Activated B cell treated with CpG ODN at 0.5 μM for 24 hours (primary cell): ENCODE data around the gene ZNF462. TPM values are rescaled to one million over a fixed set of nuclear protein-coding genes. Genes with fewer than 3 reads are reported as not detected.

Experiments used
- ATAC-seq: fragments of 200-7000 bp; cut with Tn5 transposase; one replicate; pipeline ENCODE4 v1.10.0; 2021; ENCODE audit warnings: low read depth, mild to moderate bottlenecking, moderate library complexity
- CTCF ChIA-PET: fragments of 350-600 bp; sonication (Branson Sonifier 250); formaldehyde crosslinking; loops from one replicate; lab custom pipeline; 2021; ENCODE audit warnings: antibody characterized with exemption; lab: Charles Lee
- POLR2A ChIA-PET: fragments of 350-600 bp; sonication (Branson Sonifier 250); formaldehyde crosslinking; loops from one replicate; lab custom pipeline; 2021; ENCODE audit warnings: antibody characterized with exemption; lab: Charles Lee
- DNase-seq: peaks from one replicate; pipeline ENCODE4 v3.0.0; 2022
- H3K27ac Mint-ChIP-seq: one replicate; pipeline ENCODE4 v1.8.0; 2020; ENCODE audit warnings: mixed read lengths
- H3K27me3 Mint-ChIP-seq: one replicate; pipeline ENCODE4 v1.8.0; 2021; ENCODE audit warnings: mixed read lengths
- H3K36me3 Mint-ChIP-seq: one replicate; pipeline ENCODE4 v1.8.0; 2021; ENCODE audit warnings: low read depth, mixed read lengths
- H3K4me1 Mint-ChIP-seq: one replicate; pipeline ENCODE4 v1.8.0; 2021; ENCODE audit warnings: mixed read lengths
- H3K4me3 Mint-ChIP-seq: one replicate; pipeline ENCODE4 v1.8.0; 2020; ENCODE audit warnings: mild to moderate bottlenecking, mixed read lengths
- H3K9me3 Mint-ChIP-seq: one replicate; pipeline ENCODE4 v1.8.0; 2020; ENCODE audit warnings: mixed read lengths
- CTCF ChIP-seq: fragments of 200-600 bp; IDR thresholded peaks from one replicate; pipeline ENCODE4 v1.8.0; 2022; ENCODE audit warnings: antibody characterized with exemption, mild to moderate bottlenecking
- intact Hi-C: fragments of 100-400 bp; cut with micrococcal nuclease; formaldehyde crosslinking; loops from one replicate; pipeline ENCODE4 v1.15.1; 2024
- total RNA-seq: library from RNA; stranded (reverse); gene quantifications from 2 replicates; pipeline ENCODE4 v1.2.3, GENCODE V29; 2022

The ZNF462 gene
- total RNA-seq = not detected in 2 replicates

- Mint-ChIP-seq H3K27ac (no peak within 1 kb of the TSS), H3K4me1 (peaks cover 42% of the 10 kb centered on the region), H3K4me3 (peak within 1 kb of the TSS; percentile 71), H3K27me3 (peaks cover 62% of the 10 kb centered on the region), H3K36me3 (no peaks in the 10 kb centered on the region), H3K9me3 (no peaks in the 10 kb centered on the region)
- ChIA-PET POLR2A (no interaction called here), CTCF (no interaction called here)
- TF ChIP-seq CTCF = no peak
- intact Hi-C loops = no loop called here
- DNase-seq (no peak), ATAC-seq (no peak)
Measured at GRCh38 chr9:106862821-106863720, at the start of gene ZNF462. ZNF462 (plus strand) TSS chr9:106863166; CDS start chr9:106923384, 60,218 bp downstream.

GRCh38 chr9:106816524-106816923, 46.4 kb upstream of the ZNF462 start:
- ATAC-seq (no peak), DNase-seq (no peak)
- TF ChIP-seq CTCF = no peak
- Mint-ChIP-seq H3K4me3 (no peak overlapping the region), H3K36me3 (no peaks in the 10 kb centered on the region), H3K9me3 (peaks cover 8% of the 10 kb centered on the region), H3K4me1 (no peaks in the 10 kb centered on the region), H3K27ac (no peak overlapping the region), H3K27me3 (no peaks in the 10 kb centered on the region)
- CTCF ChIA-PET = no interaction called here
- intact Hi-C loops = no loop called here
- POLR2A ChIA-PET = no interaction called here

- DNase-seq (no peak), ATAC-seq (no peak)
- no peak overlapping the region for H3K4me3 Mint-ChIP-seq
- no peak overlapping the region for H3K27ac Mint-ChIP-seq
- intact Hi-C loops = no loop called here
- ChIA-PET CTCF (no interaction called here), POLR2A (no interaction called here)
- H3K4me1 Mint-ChIP-seq = no peaks in the 10 kb centered on the region
- H3K36me3 Mint-ChIP-seq = no peaks in the 10 kb centered on the region
- peaks cover 10% of the 10 kb centered on the region for H3K9me3 Mint-ChIP-seq
- no peak for TF ChIP-seq CTCF
- H3K27me3 Mint-ChIP-seq = no peaks in the 10 kb centered on the region
Measured at GRCh38 chr9:106818034-106818433, 44.9 kb upstream of the ZNF462 start.

- Mint-ChIP-seq H3K36me3 (no peaks in the 10 kb centered on the region), H3K4me1 (no peaks in the 10 kb centered on the region), H3K9me3 (peaks cover 6% of the 10 kb centered on the region), H3K4me3 (no peak overlapping the region), H3K27me3 (no peaks in the 10 kb centered on the region), H3K27ac (no peak overlapping the region)
- DNase-seq (no peak), ATAC-seq (no peak)
- TF ChIP-seq CTCF = no peak
- intact Hi-C loops = no loop called here
- CTCF ChIA-PET = no interaction called here
- POLR2A ChIA-PET = no interaction called here
Measured at GRCh38 chr9:106820866-106821265, 42.1 kb upstream of the ZNF462 start.

- no peak for DNase-seq
- no peaks in the 10 kb centered on the region for H3K4me1 Mint-ChIP-seq
Measured at GRCh38 chr9:106828070-106828469, 34.9 kb upstream of the ZNF462 start.

More at GRCh38 chr9:106828070-106828469, 34.9 kb upstream of the ZNF462 start:
- Mint-ChIP-seq H3K27ac (no peak overlapping the region), H3K4me3 (no peak overlapping the region), H3K36me3 (no peaks in the 10 kb centered on the region), H3K27me3 (no peaks in the 10 kb centered on the region), H3K9me3 (peaks cover 2% of the 10 kb centered on the region)
- ChIA-PET POLR2A (no interaction called here), CTCF (no interaction called here)
- ATAC-seq = no peak
- TF ChIP-seq CTCF = no peak
- intact Hi-C loops = no loop called here
